ENCODE data around the gene USP9X.

- no peak for TF ChIP-seq CTCF (conservative IDR thresholded peaks at IDR 0.05; ENCODE audit: low read length)
- no peak for TF ChIP-seq EZH2phosphoT487 (IDR thresholded peaks at IDR 0.05; ENCODE audit: borderline replicate concordance, low read depth, low read length)
These were observed 191.6 kb downstream of the USP9X start for GRCh38 chrX:41276661-41277506.
